ENCODE data around the gene ABCA13. TPM values are rescaled to one million over a fixed set of nuclear protein-coding genes. Genes with fewer than 3 reads are reported as not detected.
A peak's percentile ranks its signal among the peaks of the same experiment; 100 is the strongest.

Gene ABCA13
- polyA plus RNA-seq, 3 donors = 0.10 to 0.41 (median 0.37) TPM

- 93% methylated on average over 2 of the region's 2 CpGs for WGBS (ENCODE audit: insufficient coverage)
- no peak overlapping the region for H3K27ac Mint-ChIP-seq
Measured at GRCh38 chr7:48537561-48537960, 366.3 kb downstream of the ABCA13 start.

GRCh38 chr7:48540746-48541145, 369.5 kb downstream of the ABCA13 start:
- no peaks in the 10 kb centered on the region for H4K20me1 ChIP-seq (ENCODE audit: insufficient read depth, low read length)
- no CpG with 5 or more reads among the region's 1 CpG for WGBS (ENCODE audit: insufficient coverage)
- no peak for DNase-seq
- intact Hi-C loops (cut with micrococcal nuclease) = loop anchor here in 1 of 2 donors (1.0 kb wide), 1 partner anchor 13 kb away; no protein-coding TSS in a partner anchor
- no peak overlapping the region for H3K4me2 ChIP-seq (replicated peaks; ENCODE audit: extremely low read depth, low read length, poor library complexity, severe bottlenecking)
- no peaks in the 10 kb centered on the region for H3K79me2 ChIP-seq (ENCODE audit: insufficient read depth, low read length)
- H3K36me3 ChIP-seq (replicated peaks in 1 of 2; ENCODE audit: control insufficient read depth in 1 of 2, insufficient read depth in 2 of 2, low read length in 2 of 2) = peaks cover 0 to 5% of the 10 kb centered on the region in 2 donors
- H3K4me1 ChIP-seq (ENCODE audit: control insufficient read depth in 1 of 2, insufficient read depth in 2 of 2, low read length in 2 of 2) = no peaks in the 10 kb centered on the region
- Mint-ChIP-seq H3K27ac (no peak overlapping the region), H3K4me3 (no peak overlapping the region), H3K4me1 (peaks cover 3% of the 10 kb centered on the region), H3K9me3 (peaks cover 5 to 17% (median 11%) of the 10 kb centered on the region in 7 donors), H3K27me3 (ENCODE audit: low read depth in 3 of 3) (no peaks in the 10 kb centered on the region), H3K36me3 (peaks cover 5% of the 10 kb centered on the region in 2 donors)
- H3K9me3 ChIP-seq (replicated peaks in 1 of 2; ENCODE audit: control insufficient read depth in 1 of 2, insufficient read depth in 1 of 2, low read length in 2 of 2) = peaks cover 14 to 16% of the 10 kb centered on the region in 2 donors
- H3K27ac ChIP-seq (ENCODE audit: low read depth in 1 of 2, low read length in 2 of 2) = no peak overlapping the region
- TF ChIP-seq CTCF (IDR thresholded peaks at IDR 0.05) = no peak
- H3K27me3 ChIP-seq (ENCODE audit: control insufficient read depth in 2 of 2, insufficient read depth in 2 of 2, low read length in 2 of 2) = no peaks in the 10 kb centered on the region
- H3K4me3 ChIP-seq (replicated peaks in 1 of 3; ENCODE audit: low read depth in 2 of 3, low read length in 3 of 3) = no peak overlapping the region
- no peak overlapping the region for H2AFZ ChIP-seq (ENCODE audit: insufficient read depth, low read depth, low read length, poor library complexity, severe bottlenecking)
- H3K9ac ChIP-seq (ENCODE audit: insufficient read depth, low read length, poor library complexity, severe bottlenecking) = no peak overlapping the region

More at GRCh38 chr7:48537561-48537960, 366.3 kb downstream of the ABCA13 start:
- H3K4me1 Mint-ChIP-seq = peaks cover 3% of the 10 kb centered on the region
- no peak overlapping the region for H2AFZ ChIP-seq (ENCODE audit: insufficient read depth, low read depth, low read length, poor library complexity, severe bottlenecking)
- H3K27me3 ChIP-seq (ENCODE audit: control insufficient read depth in 2 of 2, insufficient read depth in 2 of 2, low read length in 2 of 2) = no peaks in the 10 kb centered on the region
- no peak overlapping the region for H3K9ac ChIP-seq (ENCODE audit: insufficient read depth, low read length, poor library complexity, severe bottlenecking)
- peaks cover 21 to 25% of the 10 kb centered on the region in 2 donors for H3K9me3 ChIP-seq (replicated peaks in 1 of 2; ENCODE audit: control insufficient read depth in 1 of 2, insufficient read depth in 1 of 2, low read length in 2 of 2)
- no peaks in the 10 kb centered on the region for H3K4me1 ChIP-seq (ENCODE audit: control insufficient read depth in 1 of 2, insufficient read depth in 2 of 2, low read length in 2 of 2)
- no peak overlapping the region for H3K4me3 ChIP-seq (replicated peaks in 1 of 3; ENCODE audit: low read depth in 2 of 3, low read length in 3 of 3)
- intact Hi-C loops (cut with micrococcal nuclease) = no loop called here
- DNase-seq = peak in 1 of 3 donors; percentile 14
- H3K79me2 ChIP-seq (ENCODE audit: insufficient read depth, low read length) = no peaks in the 10 kb centered on the region
- peaks cover 0 to 5% of the 10 kb centered on the region in 2 donors for H3K36me3 ChIP-seq (replicated peaks in 1 of 2; ENCODE audit: control insufficient read depth in 1 of 2, insufficient read depth in 2 of 2, low read length in 2 of 2)
- H3K4me2 ChIP-seq (replicated peaks; ENCODE audit: extremely low read depth, low read length, poor library complexity, severe bottlenecking) = no peak overlapping the region
- peaks cover 5% of the 10 kb centered on the region in 2 donors for H3K36me3 Mint-ChIP-seq
- H3K27me3 Mint-ChIP-seq (ENCODE audit: low read depth in 3 of 3) = peaks cover 0 to 3% (median 0%) of the 10 kb centered on the region in 3 donors
- no peak for TF ChIP-seq CTCF (IDR thresholded peaks at IDR 0.05)
- H3K9me3 Mint-ChIP-seq = peaks cover 17 to 33% (median 23%) of the 10 kb centered on the region in 7 donors
- H3K4me3 Mint-ChIP-seq = no peak overlapping the region
- no peak overlapping the region for H3K27ac ChIP-seq (ENCODE audit: low read depth in 1 of 2, low read length in 2 of 2)
- no peaks in the 10 kb centered on the region for H4K20me1 ChIP-seq (ENCODE audit: insufficient read depth, low read length)
